Measurements from ENCODE around the gene ARHGAP12.

GRCh38 chr10:31939797-31940708 lies 11.4 kb upstream of the ARHGAP12 start:
- TF ChIP-seq WT1 (tag by site-specific recombination; IDR thresholded peaks at IDR 0.05) (no peak), SETDB1 (IDR thresholded peaks at IDR 0.05; ENCODE audit: insufficient read length, low read length) (no peak), ZNF473 (tag by site-specific recombination; IDR thresholded peaks at IDR 0.05) (no peak), FEZF1 (tag by site-specific recombination; IDR thresholded peaks at IDR 0.05) (no peak), REST (tag by site-specific recombination; IDR thresholded peaks at IDR 0.05) (no peak), ZSCAN30 (tag by site-specific recombination; IDR thresholded peaks at IDR 0.05) (no peak), ZNF302 (tag by site-specific recombination; IDR thresholded peaks at IDR 0.05; ENCODE audit: low read depth) (no peak), KLF16 (tag by site-specific recombination; IDR thresholded peaks at IDR 0.05) (no peak), ZNF350 (tag by site-specific recombination; IDR thresholded peaks at IDR 0.05) (no peak), GFI1B (tag by site-specific recombination; IDR thresholded peaks at IDR 0.05) (no peak), ZNF175 (tag by site-specific recombination; IDR thresholded peaks at IDR 0.05) (no peak), ZNF664 (tag by site-specific recombination; IDR thresholded peaks at IDR 0.05) (no peak)
- TF ChIP-seq, protein P1, sequence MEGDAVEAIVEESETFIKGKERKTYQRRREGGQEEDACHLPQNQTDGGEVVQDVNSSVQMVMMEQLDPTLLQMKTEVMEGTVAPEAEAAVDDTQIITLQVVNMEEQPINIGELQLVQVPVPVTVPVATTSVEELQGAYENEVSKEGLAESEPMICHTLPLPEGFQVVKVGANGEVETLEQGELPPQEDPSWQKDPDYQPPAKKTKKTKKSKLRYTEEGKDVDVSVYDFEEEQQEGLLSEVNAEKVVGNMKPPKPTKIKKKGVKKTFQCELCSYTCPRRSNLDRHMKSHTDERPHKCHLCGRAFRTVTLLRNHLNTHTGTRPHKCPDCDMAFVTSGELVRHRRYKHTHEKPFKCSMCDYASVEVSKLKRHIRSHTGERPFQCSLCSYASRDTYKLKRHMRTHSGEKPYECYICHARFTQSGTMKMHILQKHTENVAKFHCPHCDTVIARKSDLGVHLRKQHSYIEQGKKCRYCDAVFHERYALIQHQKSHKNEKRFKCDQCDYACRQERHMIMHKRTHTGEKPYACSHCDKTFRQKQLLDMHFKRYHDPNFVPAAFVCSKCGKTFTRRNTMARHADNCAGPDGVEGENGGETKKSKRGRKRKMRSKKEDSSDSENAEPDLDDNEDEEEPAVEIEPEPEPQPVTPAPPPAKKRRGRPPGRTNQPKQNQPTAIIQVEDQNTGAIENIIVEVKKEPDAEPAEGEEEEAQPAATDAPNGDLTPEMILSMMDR (tag by site-specific recombination; IDR thresholded peaks at IDR 0.05), result no peak
